DND-41 (cell line): Measurements from ENCODE around the gene SLC6A18.

Source experiments
- ATAC-seq: fragments of 200-7000 bp; cut with Tn5 transposase; 3 replicates; pipeline ENCODE4 v1.9.1; 2021; ENCODE audit warnings: low read depth; ENCODE audit not compliant: insufficient read depth
- DNase-seq: peaks from one replicate; pipeline ENCODE4 v3.0.0-alpha.2; 2020
- H2AFZ ChIP-seq: 2 replicates; pipeline ENCODE4 v1.6.0; 2012; ENCODE audit warnings: low read depth, low read length
- H3K27ac ChIP-seq: 2 replicates; pipeline ENCODE4 v1.5.1; 2012; ENCODE audit warnings: low read length, inconsistent platforms
- H3K27me3 ChIP-seq: fragments of 200-600 bp; sonication (generic); 2 replicates; pipeline ENCODE4 v1.6.0; 2012; ENCODE audit warnings: low read length, mild to moderate bottlenecking, inconsistent platforms; ENCODE audit not compliant: insufficient read depth, poor library complexity
- H3K36me3 ChIP-seq: 2 replicates; pipeline ENCODE4 v1.5.1; 2012; ENCODE audit warnings: low read length, inconsistent platforms; ENCODE audit not compliant: insufficient read depth
- H3K4me1 ChIP-seq: 2 replicates; pipeline ENCODE4 v1.5.1; 2012; ENCODE audit warnings: mild to moderate bottlenecking, low read length; ENCODE audit not compliant: insufficient read depth
- H3K4me2 ChIP-seq: 2 replicates; pipeline ENCODE4 v1.6.0; 2012; ENCODE audit warnings: mild to moderate bottlenecking, moderate library complexity, low read length, inconsistent platforms; ENCODE audit not compliant: insufficient read depth
- H3K4me3 ChIP-seq, 2 experiments: fragments of 200-600 bp in 1 of 2; shearing (Covaris generic) in 1 of 2; 2 replicates each; pipeline ENCODE4 v1.5.1; 2012 to 2016; ENCODE audit warnings: inconsistent platforms in 2 of 2, low read length in 2 of 2, mild to moderate bottlenecking in 2 of 2, low read depth in 1 of 2, moderate library complexity in 1 of 2
- H3K79me2 ChIP-seq: 2 replicates; pipeline ENCODE4 v1.6.0; 2012; ENCODE audit warnings: low read length, inconsistent platforms; ENCODE audit not compliant: insufficient read depth
- H3K9ac ChIP-seq: 2 replicates; pipeline ENCODE4 v1.6.0; 2012; ENCODE audit warnings: low read depth, mild to moderate bottlenecking, inconsistent platforms, low read length, moderate library complexity
- H3K9me3 ChIP-seq: 2 replicates; pipeline ENCODE4 v1.5.1; 2012; ENCODE audit warnings: low read length, moderate library complexity, mild to moderate bottlenecking, inconsistent platforms; ENCODE audit not compliant: insufficient read depth, severe bottlenecking
- H4K20me1 ChIP-seq: 2 replicates; pipeline ENCODE4 v1.6.0; 2012; ENCODE audit warnings: low read length; ENCODE audit not compliant: insufficient read depth
- EZH2 ChIP-seq: IDR thresholded peaks from 3 replicates; pipeline ENCODE4 v1.6.1; 2012; ENCODE audit warnings: borderline replicate concordance, low read depth, mild to moderate bottlenecking, moderate library complexity, low read length, inconsistent platforms; ENCODE audit not compliant: severe bottlenecking
- TF ChIP-seq, protein P1 (sequence below): IDR thresholded peaks from 2 replicates; pipeline ENCODE4 v1.5.1; 2012; ENCODE audit warnings: borderline replicate concordance, low read length, moderate library complexity, mild to moderate bottlenecking; ENCODE audit not compliant: poor library complexity, severe bottlenecking; ENCODE audit errors: extremely low read depth

Gene SLC6A18

DNA sequence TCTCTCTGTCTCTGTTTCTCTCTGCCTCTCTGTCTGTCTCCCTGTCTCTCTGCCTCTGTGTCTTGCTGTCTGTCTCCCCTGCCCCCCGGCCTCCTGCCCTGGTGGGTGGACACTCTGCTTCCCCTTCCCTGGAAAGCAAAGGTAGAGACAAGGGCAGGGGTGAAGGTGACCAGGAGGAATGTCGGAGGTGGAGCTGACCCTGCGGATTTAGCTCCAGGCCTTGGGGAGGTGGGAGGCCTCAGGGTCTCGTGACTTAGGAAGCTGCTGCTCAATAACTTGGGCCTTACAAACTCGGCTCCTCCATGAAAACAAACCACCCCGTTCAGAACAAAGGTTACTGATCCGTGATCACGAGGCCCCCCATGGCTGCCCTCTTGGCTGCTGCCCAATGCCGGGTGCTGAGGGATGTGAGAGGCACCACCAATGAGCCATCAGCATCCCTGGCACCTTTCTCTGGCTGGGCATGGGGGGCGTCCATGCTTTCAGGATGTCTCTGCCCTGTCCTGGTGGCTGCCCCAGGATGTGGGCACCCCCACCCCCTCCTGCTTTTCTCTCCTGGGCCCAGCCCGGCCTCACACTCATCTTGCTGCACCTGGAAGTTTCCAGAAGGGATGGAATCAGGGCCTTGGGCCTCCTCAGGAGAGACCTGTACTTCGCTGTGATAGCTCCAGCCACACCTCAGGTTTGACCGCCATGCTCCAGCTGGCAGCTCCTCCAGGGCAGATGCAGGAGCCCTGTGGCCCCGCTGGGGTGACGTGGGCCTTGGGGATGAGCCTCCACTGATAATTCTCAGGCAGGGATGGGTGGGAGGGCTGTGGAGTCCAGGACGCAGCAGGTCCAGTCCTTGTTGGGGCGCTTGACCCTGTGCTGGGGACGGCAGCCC is 38.6 kb upstream of the SLC6A18 start:
- Histone ChIP-seq H2AFZ (no peak overlapping the region), H3K4me1 (no peaks in the 10 kb centered on the region), H3K27ac (no peak overlapping the region), H4K20me1 (no peaks in the 10 kb centered on the region), H3K9ac (no peak overlapping the region), H3K27me3 (no peaks in the 10 kb centered on the region), H3K4me3 (no peak overlapping the region), H3K9me3 (no peaks in the 10 kb centered on the region), H3K79me2 (no peaks in the 10 kb centered on the region), H3K36me3 (no peaks in the 10 kb centered on the region), H3K4me2 (no peak overlapping the region)
- DNase-seq (no peak), ATAC-seq (no peak; the same call in 2 of the 3 replicates)
- TF ChIP-seq EZH2: no peak
- TF ChIP-seq, protein P1, sequence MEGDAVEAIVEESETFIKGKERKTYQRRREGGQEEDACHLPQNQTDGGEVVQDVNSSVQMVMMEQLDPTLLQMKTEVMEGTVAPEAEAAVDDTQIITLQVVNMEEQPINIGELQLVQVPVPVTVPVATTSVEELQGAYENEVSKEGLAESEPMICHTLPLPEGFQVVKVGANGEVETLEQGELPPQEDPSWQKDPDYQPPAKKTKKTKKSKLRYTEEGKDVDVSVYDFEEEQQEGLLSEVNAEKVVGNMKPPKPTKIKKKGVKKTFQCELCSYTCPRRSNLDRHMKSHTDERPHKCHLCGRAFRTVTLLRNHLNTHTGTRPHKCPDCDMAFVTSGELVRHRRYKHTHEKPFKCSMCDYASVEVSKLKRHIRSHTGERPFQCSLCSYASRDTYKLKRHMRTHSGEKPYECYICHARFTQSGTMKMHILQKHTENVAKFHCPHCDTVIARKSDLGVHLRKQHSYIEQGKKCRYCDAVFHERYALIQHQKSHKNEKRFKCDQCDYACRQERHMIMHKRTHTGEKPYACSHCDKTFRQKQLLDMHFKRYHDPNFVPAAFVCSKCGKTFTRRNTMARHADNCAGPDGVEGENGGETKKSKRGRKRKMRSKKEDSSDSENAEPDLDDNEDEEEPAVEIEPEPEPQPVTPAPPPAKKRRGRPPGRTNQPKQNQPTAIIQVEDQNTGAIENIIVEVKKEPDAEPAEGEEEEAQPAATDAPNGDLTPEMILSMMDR: no peak

DNA sequence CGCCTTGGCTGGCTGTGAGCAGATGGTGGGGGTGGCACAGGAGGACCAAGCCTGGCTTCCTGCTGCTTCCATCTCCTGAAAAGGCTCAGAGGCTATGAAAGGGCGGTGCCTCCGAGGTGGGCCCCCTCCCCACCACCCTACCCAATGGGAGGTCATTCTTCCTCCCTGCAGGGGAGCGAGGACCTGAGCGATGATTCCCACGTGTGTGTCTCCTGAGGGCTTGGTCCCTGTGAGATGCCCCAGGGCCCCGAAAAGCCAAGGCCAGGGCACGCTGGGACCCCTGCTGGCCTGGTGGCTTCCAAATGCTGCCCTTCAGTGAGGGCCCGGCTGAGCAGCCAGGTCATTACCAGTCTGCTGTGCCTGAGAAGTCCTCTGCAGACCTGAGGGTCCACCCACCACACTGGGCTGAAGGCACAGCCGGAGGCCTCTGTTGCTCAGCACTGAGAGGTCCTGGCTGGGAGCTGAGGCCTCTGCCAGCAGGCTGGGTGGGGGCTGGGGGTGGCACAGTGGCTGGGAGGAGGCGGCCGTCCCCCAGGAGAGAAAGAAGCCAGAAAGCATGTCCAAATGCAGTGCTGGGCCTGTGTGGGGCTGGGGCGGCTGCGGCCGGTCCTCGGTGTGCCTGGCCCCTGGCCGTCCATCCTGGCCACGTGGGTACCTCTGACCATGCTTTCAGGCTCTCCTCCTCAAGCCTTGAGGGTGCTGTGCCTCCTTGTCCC is 37.8 kb upstream of the SLC6A18 start:
- H3K27ac ChIP-seq: no peak overlapping the region
- no peak for ATAC-seq
- H3K27me3 ChIP-seq: peaks cover 4% of the 10 kb centered on the region
- no peaks in the 10 kb centered on the region for H3K36me3 ChIP-seq
- H3K4me1 ChIP-seq: no peaks in the 10 kb centered on the region
- no peak overlapping the region for H3K4me3 ChIP-seq
- no peaks in the 10 kb centered on the region for H4K20me1 ChIP-seq
- no peak overlapping the region for H3K4me2 ChIP-seq
- H3K79me2 ChIP-seq: no peaks in the 10 kb centered on the region
- no peaks in the 10 kb centered on the region for H3K9me3 ChIP-seq
- DNase-seq: no peak
- TF ChIP-seq EZH2: no peak
- TF ChIP-seq, protein P1: no peak
- H3K9ac ChIP-seq: no peak overlapping the region
- no peak overlapping the region for H2AFZ ChIP-seq

DNA sequence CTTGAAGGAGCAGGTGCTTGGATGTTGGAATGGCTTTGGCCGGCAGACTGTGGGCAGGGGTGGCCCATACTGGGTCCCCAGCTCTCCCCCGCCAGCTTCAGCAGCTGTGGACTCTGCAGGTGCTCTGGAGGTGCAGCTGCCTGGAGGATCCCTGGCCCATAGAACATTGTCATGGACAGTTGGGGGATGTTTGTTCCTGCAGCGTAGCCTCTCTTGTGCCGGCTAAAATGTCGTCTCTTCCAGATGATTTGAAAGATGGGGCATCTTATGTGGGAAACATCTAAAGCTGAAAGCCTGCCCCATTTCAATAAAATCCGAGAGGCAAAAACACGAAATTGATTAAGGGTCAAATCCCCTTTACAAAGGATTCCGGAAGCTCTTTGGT is 37.2 kb upstream of the SLC6A18 start:
- Histone ChIP-seq H3K79me2 (no peaks in the 10 kb centered on the region), H3K27me3 (peaks cover 4% of the 10 kb centered on the region), H3K27ac (no peak overlapping the region), H3K4me3 (no peak overlapping the region), H4K20me1 (no peaks in the 10 kb centered on the region), H3K9me3 (no peaks in the 10 kb centered on the region), H3K9ac (no peak overlapping the region), H2AFZ (no peak overlapping the region), H3K36me3 (no peaks in the 10 kb centered on the region), H3K4me2 (no peak overlapping the region), H3K4me1 (no peaks in the 10 kb centered on the region)
- ATAC-seq: no peak
- no peak for DNase-seq
- TF ChIP-seq, protein P1: no peak
- TF ChIP-seq EZH2: no peak
